PC-9 (cell line): ENCODE measurements around the gene PPWD1.

Experiments used
- CTCF ChIP-seq: fragments of 200-600 bp; sonication (generic); conservative IDR thresholded peaks from 2 replicates; pipeline ENCODE4 v1.6.1; 2017; ENCODE audit warnings: mixed run types, antibody characterized with exemption, mild to moderate bottlenecking, moderate library complexity
- EZH2 ChIP-seq: fragments of 200-600 bp; sonication (generic); IDR thresholded peaks from 2 replicates; pipeline ENCODE4 v1.8.0; 2017; ENCODE audit warnings: antibody characterized with exemption, low read depth

- TF ChIP-seq CTCF (no peak), EZH2 (no peak)
Observed at GRCh38 chr5:65535529-65535987, 27.5 kb upstream of the PPWD1 start.
